Right lobe of liver (tissue), 4 donors: ENCODE results near the gene TECPR2.

Source experiments
- POLR2A ChIP-seq: fragments of 450-650 bp; IDR thresholded peaks from one replicate; pipeline ENCODE4 v1.6.1; 2017; ENCODE audit warnings: antibody characterized with exemption, mild to moderate bottlenecking
- TF ChIP-seq, protein P1 (sequence below), 4 donors: fragments of 200-600 bp in 3 of 4; fragments of 450-650 bp in 1 of 4; IDR thresholded peaks; one replicate each; pipeline versions ENCODE4 v1.5.1 to v1.8.0; 2016 to 2022; ENCODE audit warnings: antibody characterized with exemption in 4 of 4, mild to moderate bottlenecking in 2 of 4
- donor health status: DM: no; HTN: no; CAD: no.
- donor health status: DM: no; HTN: no; CAD: no.
- donor health status: DM: no; HTN: yes; CAD: no.

DNA sequence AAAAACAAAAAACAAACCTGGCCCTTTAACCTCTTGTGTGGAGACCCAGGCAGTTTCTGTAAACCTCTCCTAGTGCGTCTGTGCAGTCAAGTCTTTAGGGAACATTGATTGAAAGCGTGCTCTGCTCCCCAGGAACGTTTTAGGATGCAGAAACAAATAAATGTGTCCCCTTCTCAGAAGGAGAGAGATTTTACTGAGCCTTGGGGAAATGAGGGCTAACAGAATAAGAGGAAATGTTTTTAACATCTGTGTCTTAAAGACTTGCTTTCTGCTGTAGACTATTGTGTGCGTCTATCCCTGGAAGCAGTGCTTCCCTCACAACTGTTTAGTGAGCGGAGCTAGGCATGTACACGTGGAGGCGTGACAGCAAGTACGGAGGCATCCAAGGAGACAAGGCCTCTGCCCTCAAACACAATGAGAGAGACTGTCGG is 54.3 kb downstream of the TECPR2 start:
- no peak for TF ChIP-seq POLR2A
- TF ChIP-seq, protein P1, sequence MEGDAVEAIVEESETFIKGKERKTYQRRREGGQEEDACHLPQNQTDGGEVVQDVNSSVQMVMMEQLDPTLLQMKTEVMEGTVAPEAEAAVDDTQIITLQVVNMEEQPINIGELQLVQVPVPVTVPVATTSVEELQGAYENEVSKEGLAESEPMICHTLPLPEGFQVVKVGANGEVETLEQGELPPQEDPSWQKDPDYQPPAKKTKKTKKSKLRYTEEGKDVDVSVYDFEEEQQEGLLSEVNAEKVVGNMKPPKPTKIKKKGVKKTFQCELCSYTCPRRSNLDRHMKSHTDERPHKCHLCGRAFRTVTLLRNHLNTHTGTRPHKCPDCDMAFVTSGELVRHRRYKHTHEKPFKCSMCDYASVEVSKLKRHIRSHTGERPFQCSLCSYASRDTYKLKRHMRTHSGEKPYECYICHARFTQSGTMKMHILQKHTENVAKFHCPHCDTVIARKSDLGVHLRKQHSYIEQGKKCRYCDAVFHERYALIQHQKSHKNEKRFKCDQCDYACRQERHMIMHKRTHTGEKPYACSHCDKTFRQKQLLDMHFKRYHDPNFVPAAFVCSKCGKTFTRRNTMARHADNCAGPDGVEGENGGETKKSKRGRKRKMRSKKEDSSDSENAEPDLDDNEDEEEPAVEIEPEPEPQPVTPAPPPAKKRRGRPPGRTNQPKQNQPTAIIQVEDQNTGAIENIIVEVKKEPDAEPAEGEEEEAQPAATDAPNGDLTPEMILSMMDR (IDR thresholded peaks at IDR 0.05) = no peak
